ENCODE measurements around the gene TRPM1. TPM values are rescaled to one million over a fixed set of nuclear protein-coding genes. Genes with fewer than 3 reads are reported as not detected.

TRPM1 gene
- total RNA-seq, 2 experiments from 2014 or later = not detected

DNA sequence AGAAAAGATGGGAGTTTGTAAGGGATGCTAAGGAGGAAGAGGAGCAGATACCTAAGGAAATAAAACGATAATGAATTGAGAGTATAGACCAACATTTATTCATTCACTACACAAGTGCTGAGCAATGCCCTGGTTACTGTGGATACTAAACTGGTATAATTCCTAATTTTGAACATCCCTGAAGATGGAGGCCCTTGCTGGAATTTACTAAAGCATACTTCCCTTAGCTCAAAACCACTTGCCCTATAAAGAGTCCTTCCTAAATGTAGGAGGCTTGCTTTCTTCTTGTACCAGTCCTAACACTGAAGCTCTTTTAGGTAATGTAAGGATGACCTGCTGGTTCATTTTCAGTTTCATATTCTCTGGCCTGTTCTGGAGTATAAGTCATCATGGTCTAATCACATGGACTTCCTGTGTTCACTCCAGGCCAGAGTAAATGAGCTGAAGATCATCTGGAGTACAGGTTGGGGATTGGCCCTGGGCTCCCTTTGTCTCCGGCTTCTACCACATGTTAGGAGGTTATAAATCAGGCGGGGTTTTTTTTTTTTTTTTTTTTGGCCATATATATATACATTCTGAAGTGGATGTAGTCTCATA, 70.0 kb downstream of the TRPM1 start:
- H2AFZ ChIP-seq (ENCODE audit: low read length) = no peak overlapping the region
- H3K79me2 ChIP-seq (ENCODE audit: insufficient read depth, low read depth, low read length) = no peaks in the 10 kb centered on the region
- no peaks in the 10 kb centered on the region for H3K36me3 ChIP-seq (ENCODE audit: insufficient read depth, low read length)
- no peak for DNase-seq (ENCODE audit: low spot score)
- H3K4me2 ChIP-seq (ENCODE audit: low read length) = no peak overlapping the region
- H4K20me1 ChIP-seq (ENCODE audit: insufficient read depth, low read length) = no peaks in the 10 kb centered on the region
- H3K4me3 ChIP-seq (ENCODE audit: low read depth, low read length, poor library complexity, severe bottlenecking) = no peak overlapping the region
- POLR2A ChIA-PET = interaction anchor here (0.6 to 1.1 kb wide), 3 partner anchors 18 to 825 kb away, joined by 3 to 6 read pairs (median 4); no protein-coding TSS in a partner anchor
- intact Hi-C loops (cut with micrococcal nuclease; ENCODE audit: unreplicated experiment) = no loop called here
- H3K27ac ChIP-seq (ENCODE audit: low read depth, low read length, poor library complexity, severe bottlenecking) = no peak overlapping the region
- H3K9me3 ChIP-seq (ENCODE audit: low read length) = no peaks in the 10 kb centered on the region
- no peaks in the 10 kb centered on the region for H3K9me2 ChIP-seq (ENCODE audit: insufficient read depth, low read length)
- TF ChIP-seq EZH2phosphoT487 (IDR thresholded peaks at IDR 0.05; ENCODE audit: borderline replicate concordance, low read depth, low read length) = no peak
- TF ChIP-seq, protein P1, sequence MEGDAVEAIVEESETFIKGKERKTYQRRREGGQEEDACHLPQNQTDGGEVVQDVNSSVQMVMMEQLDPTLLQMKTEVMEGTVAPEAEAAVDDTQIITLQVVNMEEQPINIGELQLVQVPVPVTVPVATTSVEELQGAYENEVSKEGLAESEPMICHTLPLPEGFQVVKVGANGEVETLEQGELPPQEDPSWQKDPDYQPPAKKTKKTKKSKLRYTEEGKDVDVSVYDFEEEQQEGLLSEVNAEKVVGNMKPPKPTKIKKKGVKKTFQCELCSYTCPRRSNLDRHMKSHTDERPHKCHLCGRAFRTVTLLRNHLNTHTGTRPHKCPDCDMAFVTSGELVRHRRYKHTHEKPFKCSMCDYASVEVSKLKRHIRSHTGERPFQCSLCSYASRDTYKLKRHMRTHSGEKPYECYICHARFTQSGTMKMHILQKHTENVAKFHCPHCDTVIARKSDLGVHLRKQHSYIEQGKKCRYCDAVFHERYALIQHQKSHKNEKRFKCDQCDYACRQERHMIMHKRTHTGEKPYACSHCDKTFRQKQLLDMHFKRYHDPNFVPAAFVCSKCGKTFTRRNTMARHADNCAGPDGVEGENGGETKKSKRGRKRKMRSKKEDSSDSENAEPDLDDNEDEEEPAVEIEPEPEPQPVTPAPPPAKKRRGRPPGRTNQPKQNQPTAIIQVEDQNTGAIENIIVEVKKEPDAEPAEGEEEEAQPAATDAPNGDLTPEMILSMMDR (conservative IDR thresholded peaks at IDR 0.05; ENCODE audit: low read length) = no peak
- no peaks in the 10 kb centered on the region for H3K4me1 ChIP-seq (ENCODE audit: insufficient read depth, low read length, poor library complexity, severe bottlenecking)
- CTCF ChIA-PET (ENCODE audit: unreplicated experiment) = interaction anchor here (1.1 kb wide), 1 partner anchor 17 kb away, joined by 4 read pairs; no protein-coding TSS in a partner anchor
- no TSS peak for BruUV-seq (replicated peaks)

DNA sequence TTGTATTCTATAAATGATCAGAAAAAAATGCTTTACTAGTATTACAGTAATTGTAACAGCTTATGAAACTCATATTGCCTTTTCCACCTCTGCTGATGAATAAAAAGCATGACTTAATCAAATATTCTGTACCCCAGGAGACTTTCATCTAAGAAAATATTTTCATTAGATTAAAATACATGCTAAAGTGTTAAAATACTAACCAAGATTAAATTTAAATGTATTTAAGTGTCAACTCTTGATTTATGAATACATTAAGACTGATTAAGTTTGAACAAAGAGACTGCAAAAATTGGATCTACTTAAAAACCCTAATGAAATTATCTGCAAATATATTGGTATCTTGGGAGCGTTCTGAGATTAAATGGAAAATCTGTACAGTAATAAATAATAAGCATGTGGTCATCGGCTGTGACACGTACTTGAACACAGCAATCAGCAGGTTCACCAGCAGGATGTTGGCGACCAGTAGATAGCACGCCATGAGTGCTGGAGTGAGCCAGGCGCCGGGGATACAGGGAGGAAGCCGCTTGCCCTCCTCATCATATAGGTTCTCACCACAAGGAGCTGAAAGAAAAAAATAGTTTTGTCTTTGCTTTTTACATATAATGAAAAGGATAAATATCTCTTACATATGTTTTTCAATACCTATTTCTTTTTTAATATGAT, 73.5 kb downstream of the TRPM1 start:
- DNase-seq (ENCODE audit: low spot score) = no peak
- Histone ChIP-seq H3K9me3 (ENCODE audit: low read length) (no peaks in the 10 kb centered on the region), H3K27ac (ENCODE audit: low read depth, low read length, poor library complexity, severe bottlenecking) (no peak overlapping the region), H3K4me1 (ENCODE audit: insufficient read depth, low read length, poor library complexity, severe bottlenecking) (no peaks in the 10 kb centered on the region), H4K20me1 (ENCODE audit: insufficient read depth, low read length) (no peaks in the 10 kb centered on the region), H3K4me3 (ENCODE audit: low read depth, low read length, poor library complexity, severe bottlenecking) (no peak overlapping the region), H3K79me2 (ENCODE audit: insufficient read depth, low read depth, low read length) (no peaks in the 10 kb centered on the region), H3K36me3 (ENCODE audit: insufficient read depth, low read length) (no peaks in the 10 kb centered on the region), H3K9me2 (ENCODE audit: insufficient read depth, low read length) (no peaks in the 10 kb centered on the region), H2AFZ (ENCODE audit: low read length) (no peak overlapping the region), H3K4me2 (ENCODE audit: low read length) (no peak overlapping the region)
- no peak for TF ChIP-seq EZH2phosphoT487 (IDR thresholded peaks at IDR 0.05; ENCODE audit: borderline replicate concordance, low read depth, low read length)
- TF ChIP-seq, protein P1 (conservative IDR thresholded peaks at IDR 0.05; ENCODE audit: low read length) = no peak
- no TSS peak for BruUV-seq (replicated peaks)
- ChIA-PET POLR2A (interaction anchor here (0.6 to 2.5 kb wide), 2 partner anchors 13 to 462 kb away, joined by 3 to 21 read pairs; no protein-coding TSS in a partner anchor), CTCF (ENCODE audit: unreplicated experiment) (interaction anchor here (1.1 kb wide), 1 partner anchor 13 kb away, joined by 3 read pairs; no protein-coding TSS in a partner anchor)
- intact Hi-C loops (cut with micrococcal nuclease; ENCODE audit: unreplicated experiment) = no loop called here

DNA sequence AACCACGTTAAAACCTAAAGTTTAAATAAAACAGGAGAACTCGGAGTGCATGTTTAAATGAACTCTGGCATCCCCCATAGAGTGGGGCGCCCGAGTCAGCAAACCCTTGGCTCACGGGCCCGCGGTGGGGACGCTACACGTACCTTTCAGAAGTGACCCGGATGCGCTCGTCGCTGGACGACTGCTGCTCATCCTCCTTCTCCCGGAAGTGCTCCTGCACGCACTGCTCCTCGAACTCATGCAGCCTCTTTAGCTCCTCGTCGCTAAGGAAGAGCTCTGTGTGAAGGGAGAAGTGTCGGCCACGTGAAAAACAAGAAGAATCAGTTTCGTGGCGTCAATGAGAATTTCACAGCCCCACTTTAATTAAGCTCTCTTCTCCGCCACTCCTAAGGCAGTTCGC, 75.5 kb downstream of the TRPM1 start:
- TF ChIP-seq EZH2phosphoT487 (IDR thresholded peaks at IDR 0.05; ENCODE audit: borderline replicate concordance, low read depth, low read length) = no peak
- TF ChIP-seq, protein P1 (conservative IDR thresholded peaks at IDR 0.05; ENCODE audit: low read length) = no peak
- DNase-seq (ENCODE audit: low spot score) = no peak
- no peaks in the 10 kb centered on the region for H3K79me2 ChIP-seq (ENCODE audit: insufficient read depth, low read depth, low read length)
- BruUV-seq (replicated peaks) = no TSS peak
- no peaks in the 10 kb centered on the region for H3K9me2 ChIP-seq (ENCODE audit: insufficient read depth, low read length)
- no peak overlapping the region for H3K27ac ChIP-seq (ENCODE audit: low read depth, low read length, poor library complexity, severe bottlenecking)
- POLR2A ChIA-PET = interaction anchor here (0.6 to 1.0 kb wide), 2 partner anchors 12 to 52 kb away, joined by 3 read pairs; no protein-coding TSS in a partner anchor
- no peaks in the 10 kb centered on the region for H3K9me3 ChIP-seq (ENCODE audit: low read length)
- CTCF ChIA-PET (ENCODE audit: unreplicated experiment) = no interaction called here
- no peaks in the 10 kb centered on the region for H4K20me1 ChIP-seq (ENCODE audit: insufficient read depth, low read length)
- no peaks in the 10 kb centered on the region for H3K4me1 ChIP-seq (ENCODE audit: insufficient read depth, low read length, poor library complexity, severe bottlenecking)
- no peak overlapping the region for H3K4me3 ChIP-seq (ENCODE audit: low read depth, low read length, poor library complexity, severe bottlenecking)
- H3K4me2 ChIP-seq (ENCODE audit: low read length) = no peak overlapping the region
- no peaks in the 10 kb centered on the region for H3K36me3 ChIP-seq (ENCODE audit: insufficient read depth, low read length)
- intact Hi-C loops (cut with micrococcal nuclease; ENCODE audit: unreplicated experiment) = no loop called here
- H2AFZ ChIP-seq (ENCODE audit: low read length) = no peak overlapping the region

Measured in OCI-LY7 (cell line).